Prostate gland (tissue), 2 donors: ENCODE results near the gene NXPE1. TPM values are rescaled to one million over a fixed set of nuclear protein-coding genes. Genes with fewer than 3 reads are reported as not detected.
A peak's percentile ranks its signal among the peaks of the same experiment; 100 is the strongest.

Source experiments
- DNase-seq: peaks from one replicate; pipeline ENCODE4 v3.0.0-alpha.2; 2019; ENCODE audit warnings: low spot score
- H3K27ac ChIP-seq, 2 donors: fragments of 200-600 bp; sonication (generic); 2 replicates each; pipeline ENCODE4 v1.5.1; 2017 to 2019
- H3K27me3 ChIP-seq: fragments of 200-600 bp; sonication (generic); replicated peaks from 2 replicates; pipeline ENCODE4 v1.5.1; 2019; ENCODE audit not compliant: insufficient read depth
- H3K36me3 ChIP-seq, 2 donors: fragments of 200-600 bp; sonication (generic); 1 replicate in 1 of 2; 2 replicates in 1 of 2; pipeline versions ENCODE4 v1.5.1 to v1.8.1; 2017 to 2019
- H3K4me1 ChIP-seq: fragments of 200-600 bp; sonication (generic); replicated peaks from 2 replicates; pipeline ENCODE4 v1.5.1; 2019
- H3K4me3 ChIP-seq, 2 donors: fragments of 200-600 bp; sonication (generic); 2 replicates each; pipeline ENCODE4 v1.5.1; 2017 to 2019
- H3K9me3 ChIP-seq: fragments of 200-600 bp; sonication (generic); 2 replicates; pipeline ENCODE4 v1.5.1; 2017
- POLR2A ChIP-seq: fragments of 450-650 bp; IDR thresholded peaks from one replicate; pipeline ENCODE4 v1.6.1; 2016; ENCODE audit warnings: antibody characterized with exemption, mild to moderate bottlenecking
- POLR2AphosphoS5 ChIP-seq: sonication (generic); formaldehyde crosslinking; IDR thresholded peaks from one replicate; pipeline ENCODE4 v1.6.1; 2017; ENCODE audit warnings: antibody characterized with exemption
- WGBS: methylation state at CpG from one replicate; pipeline ENCODE4 v1.1.5; 2018; 5-methylcytosine and 5-hydroxymethylcytosine counted together
- intact Hi-C: fragments of 100-400 bp; cut with DNase I; formaldehyde crosslinking; loops from one replicate; pipeline ENCODE4 v1.14.2; 2022
- total RNA-seq, 2 donors: library from RNA; depleted of rRNA; stranded (reverse); fragments of >200 nt; gene quantifications; one replicate each; pipeline ENCODE4 v1.1.0, GENCODE V29; 2016
- TF ChIP-seq, protein P1 (sequence below), 4 experiments: fragments of 200-600 bp in 2 of 4; fragments of 450-650 bp in 2 of 4; sonication (generic) in 2 of 4; IDR thresholded peaks; 1 replicate in 3 of 4; 2 replicates in 1 of 4; pipeline ENCODE4 v1.5.1; 2016 to 2019; ENCODE audit warnings: antibody characterized with exemption in 4 of 4, mild to moderate bottlenecking in 2 of 4, moderate library complexity in 2 of 4

The NXPE1 gene
- total RNA-seq, 2 donors from 2014 or later: 0.09 to 3.0 TPM

DNA sequence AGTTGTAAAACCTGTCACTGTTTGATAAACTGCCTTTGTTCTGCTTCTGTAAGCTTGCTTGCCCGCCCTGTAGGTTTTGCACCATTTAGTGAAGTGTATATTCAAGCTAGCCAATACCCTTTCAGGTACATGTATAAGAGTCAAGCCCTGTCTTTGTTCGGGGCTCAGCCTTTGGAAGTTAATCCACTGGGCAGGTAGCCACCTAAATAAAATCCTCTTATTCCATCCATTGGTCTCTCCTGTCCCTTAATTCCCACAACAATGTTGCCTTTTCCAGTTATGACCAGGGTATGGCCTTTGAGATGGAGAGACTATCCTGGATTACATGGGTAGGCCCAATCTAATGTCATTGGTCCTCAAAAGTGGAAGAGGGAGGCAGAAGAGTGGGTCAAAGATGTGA, 34.0 kb downstream of the NXPE1 start:
- H3K27ac ChIP-seq: no peak overlapping the region
- DNase-seq: no peak
- intact Hi-C loops: no loop called here
- H3K27me3 ChIP-seq: no peaks in the 10 kb centered on the region
- TF ChIP-seq POLR2A (no peak), POLR2AphosphoS5 (no peak)
- TF ChIP-seq, protein P1, sequence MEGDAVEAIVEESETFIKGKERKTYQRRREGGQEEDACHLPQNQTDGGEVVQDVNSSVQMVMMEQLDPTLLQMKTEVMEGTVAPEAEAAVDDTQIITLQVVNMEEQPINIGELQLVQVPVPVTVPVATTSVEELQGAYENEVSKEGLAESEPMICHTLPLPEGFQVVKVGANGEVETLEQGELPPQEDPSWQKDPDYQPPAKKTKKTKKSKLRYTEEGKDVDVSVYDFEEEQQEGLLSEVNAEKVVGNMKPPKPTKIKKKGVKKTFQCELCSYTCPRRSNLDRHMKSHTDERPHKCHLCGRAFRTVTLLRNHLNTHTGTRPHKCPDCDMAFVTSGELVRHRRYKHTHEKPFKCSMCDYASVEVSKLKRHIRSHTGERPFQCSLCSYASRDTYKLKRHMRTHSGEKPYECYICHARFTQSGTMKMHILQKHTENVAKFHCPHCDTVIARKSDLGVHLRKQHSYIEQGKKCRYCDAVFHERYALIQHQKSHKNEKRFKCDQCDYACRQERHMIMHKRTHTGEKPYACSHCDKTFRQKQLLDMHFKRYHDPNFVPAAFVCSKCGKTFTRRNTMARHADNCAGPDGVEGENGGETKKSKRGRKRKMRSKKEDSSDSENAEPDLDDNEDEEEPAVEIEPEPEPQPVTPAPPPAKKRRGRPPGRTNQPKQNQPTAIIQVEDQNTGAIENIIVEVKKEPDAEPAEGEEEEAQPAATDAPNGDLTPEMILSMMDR (IDR thresholded peaks at IDR 0.05): no peak
- no peaks in the 10 kb centered on the region for H3K4me1 ChIP-seq
- no peaks in the 10 kb centered on the region for H3K9me3 ChIP-seq
- H3K36me3 ChIP-seq: no peaks in the 10 kb centered on the region
- WGBS: 86% methylated on average over 2 of the region's 2 CpGs
- no peak overlapping the region for H3K4me3 ChIP-seq

DNA sequence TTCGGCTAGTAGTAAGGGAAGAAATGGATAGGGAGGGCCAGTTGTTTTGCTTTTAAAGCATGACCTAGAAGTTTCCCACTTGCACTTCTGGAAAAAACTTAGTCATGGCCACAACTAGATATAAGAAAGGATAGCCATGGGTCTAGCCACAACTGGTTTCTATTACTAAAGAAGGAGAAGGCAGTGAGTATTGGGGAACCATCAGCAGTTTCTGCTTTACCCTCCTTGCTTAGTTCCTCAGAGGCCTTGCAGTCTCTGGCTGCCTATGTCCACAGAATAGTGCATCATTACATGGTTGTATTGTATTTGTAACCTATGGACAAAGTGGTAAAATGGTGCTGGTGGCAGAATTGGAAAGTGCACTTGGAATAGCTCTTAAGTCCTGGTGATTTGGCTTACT, 35.6 kb downstream of the NXPE1 start:
- TF ChIP-seq, protein P1 (IDR thresholded peaks at IDR 0.05): no peak
- TF ChIP-seq POLR2AphosphoS5: no peak
- TF ChIP-seq POLR2A: no peak
- no peak overlapping the region for H3K4me3 ChIP-seq
- H3K36me3 ChIP-seq: no peaks in the 10 kb centered on the region
- H3K27ac ChIP-seq: no peak overlapping the region
- intact Hi-C loops: no loop called here
- H3K9me3 ChIP-seq: no peaks in the 10 kb centered on the region
- WGBS: 97% methylated on average over 1 of the region's 1 CpG
- DNase-seq: no peak
- no peaks in the 10 kb centered on the region for H3K27me3 ChIP-seq
- no peaks in the 10 kb centered on the region for H3K4me1 ChIP-seq

DNA sequence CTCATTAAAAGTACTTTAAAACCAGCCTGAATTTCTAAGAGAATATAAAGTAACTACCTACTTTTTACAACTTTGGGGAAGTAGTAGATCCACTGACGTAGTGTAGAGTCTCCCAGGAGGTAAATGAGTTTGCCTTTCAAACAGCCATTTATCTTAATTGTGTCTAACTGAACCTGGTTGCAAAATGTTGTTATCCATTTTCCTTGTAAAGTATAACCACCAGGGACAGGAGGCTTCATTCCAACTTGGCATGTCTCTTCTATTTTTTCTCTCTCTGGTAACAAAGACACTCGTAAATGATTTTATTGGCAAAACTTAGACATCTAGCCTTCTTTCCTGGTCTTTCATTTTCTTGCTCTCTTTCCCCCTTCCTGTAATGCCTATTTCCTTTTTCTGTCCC, 36.9 kb downstream of the NXPE1 start:
- no peak for TF ChIP-seq POLR2A
- TF ChIP-seq, protein P1 (IDR thresholded peaks at IDR 0.05): peak in 2 of 4 experiments; percentile 25 to 30
- peak; percentile 74 for TF ChIP-seq POLR2AphosphoS5
- H3K4me3 ChIP-seq: no peak overlapping the region
- H3K4me1 ChIP-seq: no peaks in the 10 kb centered on the region
- WGBS: 9% methylated on average over 2 of the region's 2 CpGs
- no peaks in the 10 kb centered on the region for H3K36me3 ChIP-seq
- no peaks in the 10 kb centered on the region for H3K9me3 ChIP-seq
- H3K27ac ChIP-seq: no peak overlapping the region
- intact Hi-C loops: no loop called here
- H3K27me3 ChIP-seq: no peaks in the 10 kb centered on the region
- DNase-seq: peak; percentile 58

DNA sequence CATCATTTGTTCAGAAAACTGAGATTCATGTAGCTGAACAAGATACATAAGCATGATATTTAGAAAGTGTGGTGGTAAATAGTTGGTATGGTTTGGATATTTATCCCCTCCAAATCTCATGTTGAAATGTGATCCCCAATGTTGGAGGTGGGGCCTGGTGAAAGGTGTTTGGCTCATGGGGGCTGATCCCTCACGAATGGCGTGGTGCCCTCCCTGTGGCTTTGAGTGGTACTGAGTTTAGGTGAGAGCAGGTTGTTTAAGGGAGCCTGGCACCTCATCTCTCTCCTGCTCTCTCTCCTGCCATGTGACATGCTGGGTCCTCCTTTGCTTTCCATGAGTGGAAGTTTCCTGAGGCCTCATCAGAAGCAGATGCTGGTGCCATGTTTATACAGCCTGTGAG, 48.1 kb downstream of the NXPE1 start:
- no peaks in the 10 kb centered on the region for H3K36me3 ChIP-seq
- TF ChIP-seq POLR2A: no peak
- TF ChIP-seq, protein P1 (IDR thresholded peaks at IDR 0.05): no peak
- TF ChIP-seq POLR2AphosphoS5: no peak
- no peak overlapping the region for H3K27ac ChIP-seq

DNA sequence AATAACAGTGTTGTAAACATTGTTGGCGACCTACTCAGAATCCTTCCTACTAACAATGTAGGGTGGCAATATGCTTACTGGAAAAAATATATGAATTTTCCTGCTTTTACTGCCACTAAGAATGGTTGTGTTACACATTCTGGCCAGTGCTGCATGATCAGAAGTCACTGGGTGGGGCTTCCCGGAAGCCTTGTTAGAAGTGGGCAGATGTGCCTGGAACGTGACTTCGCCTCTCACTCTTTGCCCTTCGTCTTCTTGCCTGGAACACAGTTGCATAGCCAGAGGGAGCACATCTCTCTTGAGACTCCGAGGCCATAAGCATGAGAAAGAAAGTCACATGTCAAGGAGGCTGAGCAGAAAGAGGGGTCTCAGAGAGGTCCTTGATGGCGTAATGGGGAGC, 48.6 kb downstream of the NXPE1 start:
- 95% methylated on average over 7 of the region's 7 CpGs for whole genome bisulfite sequencing
- no peak overlapping the region for H3K27ac ChIP-seq
- no peaks in the 10 kb centered on the region for H3K4me1 ChIP-seq
- H3K27me3 ChIP-seq: no peaks in the 10 kb centered on the region
- H3K36me3 ChIP-seq: no peaks in the 10 kb centered on the region
- DNase-seq: no peak
- no peaks in the 10 kb centered on the region for H3K9me3 ChIP-seq
- TF ChIP-seq POLR2AphosphoS5 (no peak), POLR2A (no peak)
- TF ChIP-seq, protein P1 (IDR thresholded peaks at IDR 0.05): no peak
- intact Hi-C loops: no loop called here
- no peak overlapping the region for H3K4me3 ChIP-seq

More for the DNA sequence above, 48.1 kb downstream of the NXPE1 start:
- Histone ChIP-seq H3K4me1 (no peaks in the 10 kb centered on the region), H3K27me3 (no peaks in the 10 kb centered on the region), H3K9me3 (no peaks in the 10 kb centered on the region), H3K4me3 (no peak overlapping the region)
- intact Hi-C loops: no loop called here
- 94% methylated on average over 2 of the region's 2 CpGs for WGBS
- DNase-seq: no peak
